ENCODE measurements around the gene NGRN.
A peak's percentile ranks its signal among the peaks of the same experiment; 100 is the strongest.

NGRN gene

GRCh38 chr15:90265271-90266060 lies at the start of gene NGRN:
TSS of gene NGRN (plus strand) at chr15:90265672. CDS start at chr15:90265713, 41 bp downstream.
- DNase-seq (ENCODE audit: low read depth in 2 of 2), result peak; percentile 77 to 80

GRCh38 chr15:90217671-90218394 lies 47.6 kb upstream of the NGRN start:
- no peak for DNase-seq (ENCODE audit: low read depth in 2 of 2)

- DNase-seq (ENCODE audit: low read depth in 2 of 2), result peak; percentile 22 to 50
Measured at GRCh38 chr15:90219421-90220141, 45.9 kb upstream of the NGRN start.

GRCh38 chr15:90221246-90221900 lies 44.1 kb upstream of the NGRN start:
- DNase-seq (ENCODE audit: low read depth in 2 of 2), result no peak

GRCh38 chr15:90222547-90222946 lies 42.9 kb upstream of the NGRN start:
- DNase-seq (ENCODE audit: low read depth in 2 of 2), result no peak

GRCh38 chr15:90223441-90224165 lies 41.9 kb upstream of the NGRN start:
- DNase-seq (ENCODE audit: low read depth in 2 of 2), result no peak

- no peak for DNase-seq (ENCODE audit: low read depth in 2 of 2)
Measured at GRCh38 chr15:90225047-90225446, 40.4 kb upstream of the NGRN start.

GRCh38 chr15:90225504-90226234 lies 39.8 kb upstream of the NGRN start:
- no peak for DNase-seq (ENCODE audit: low read depth in 2 of 2)

GRCh38 chr15:90227336-90227735 lies 38.1 kb upstream of the NGRN start:
- DNase-seq (ENCODE audit: low read depth in 2 of 2), result no peak

GRCh38 chr15:90227816-90228772 lies 37.4 kb upstream of the NGRN start:
- no peak for DNase-seq (ENCODE audit: low read depth in 2 of 2)

GRCh38 chr15:90228960-90229359 lies 36.5 kb upstream of the NGRN start:
- DNase-seq (ENCODE audit: low read depth in 2 of 2), result no peak

- no peak for DNase-seq (ENCODE audit: low read depth in 2 of 2)
Measured at GRCh38 chr15:90230071-90230494, 35.4 kb upstream of the NGRN start.

- DNase-seq (ENCODE audit: low read depth in 2 of 2), result no peak
Measured at GRCh38 chr15:90230610-90231009, 34.9 kb upstream of the NGRN start.

- peak; percentile 37 to 71 for DNase-seq (ENCODE audit: low read depth in 2 of 2)
Measured at GRCh38 chr15:90231028-90232017, 34.1 kb upstream of the NGRN start.

GRCh38 chr15:90232196-90232595 lies 33.3 kb upstream of the NGRN start:
- no peak for DNase-seq (ENCODE audit: low read depth in 2 of 2)

GRCh38 chr15:90232941-90233386 lies 32.5 kb upstream of the NGRN start:
- no peak for DNase-seq (ENCODE audit: low read depth in 2 of 2)

- DNase-seq (ENCODE audit: low read depth in 2 of 2), result peak; percentile 90 to 95
Measured at GRCh38 chr15:90233387-90234095, 31.9 kb upstream of the NGRN start, which contains the start of gene CIB1. TSS of gene CIB1 (minus strand) at chr15:90233941. CDS start at chr15:90233885, 56 bp downstream.
